Suppressor macrophage treated with lipopolysaccharide for 4 hours (primary cell): ENCODE data around the gene CCL23.

ENCODE experiments used
- DNase-seq: peaks from one replicate; pipeline ENCODE4 v3.0.0-alpha.2; 2020

CCL23 gene

DNA sequence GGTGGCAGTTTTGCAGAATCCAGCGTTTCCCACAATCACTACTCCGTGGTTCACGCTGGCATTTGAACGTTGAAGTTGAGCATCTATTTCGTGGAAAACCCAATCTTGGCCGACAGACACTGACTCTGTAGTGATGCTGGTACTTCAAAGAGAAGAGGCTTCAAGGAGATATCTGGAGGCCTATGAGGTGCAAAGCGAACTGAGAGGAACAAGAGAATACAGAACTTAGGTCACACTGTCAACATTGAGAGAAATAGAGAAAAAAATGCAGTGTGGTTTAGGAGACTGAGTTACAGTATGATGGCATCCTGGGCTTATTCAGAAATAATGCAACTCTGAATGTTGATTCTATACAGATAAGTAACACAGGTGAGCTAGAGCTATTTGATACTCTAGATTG lies 52.5 kb downstream of the CCL23 start:
- DNase-seq: no peak

GRCh38 chr17:35963663-35964062 lies 54.1 kb downstream of the CCL23 start:
- DNase-seq: no peak
